D721Med (cell line): Measurements from ENCODE around the gene CFAP221.

Experiments
- DNase-seq: peaks from one replicate; pipeline ENCODE4 v3.0.0; 2011; ENCODE audit warnings: low spot score; ENCODE audit not compliant: insufficient read length
- FAIRE-seq: peaks from 2 replicates; lab custom pipeline; 2011; peaks lifted over from hg19 to GRCh38; lab: Jason Lieb, UNC
- CTCF ChIP-seq: IDR thresholded peaks from 2 replicates; pipeline ENCODE4 v1.5.1; 2012; ENCODE audit warnings: mild to moderate bottlenecking, control low read depth; ENCODE audit not compliant: insufficient read depth; ENCODE audit errors: missing control alignments

The CFAP221 gene

GRCh38 chr2:119644186-119644585 is 99.9 kb downstream of the CFAP221 start:
- DNase-seq (no peak), FAIRE-seq (no peak)
- no peak for TF ChIP-seq CTCF

- no peak for FAIRE-seq
- DNase-seq = no peak
- no peak for TF ChIP-seq CTCF
Measured at GRCh38 chr2:119645173-119645855, 101.1 kb downstream of the CFAP221 start.

GRCh38 chr2:119646149-119646548 is 101.9 kb downstream of the CFAP221 start:
- FAIRE-seq (no peak), DNase-seq (no peak)
- no peak for TF ChIP-seq CTCF

- FAIRE-seq = no peak
- no peak for TF ChIP-seq CTCF
- DNase-seq = no peak
Measured at GRCh38 chr2:119647440-119648169, 103.4 kb downstream of the CFAP221 start.

- DNase-seq = no peak
- no peak for FAIRE-seq
- TF ChIP-seq CTCF = no peak
Measured at GRCh38 chr2:119649364-119649917, 105.2 kb downstream of the CFAP221 start.

GRCh38 chr2:119650206-119650605 is 106.0 kb downstream of the CFAP221 start:
- DNase-seq (no peak), FAIRE-seq (no peak)
- no peak for TF ChIP-seq CTCF
